BLaER1 (cell line): ENCODE data around the gene OR51B2.
"Not testable (repeated sequence)": the region's sequence is repeated elsewhere in the genome, so short reads cannot be mapped to it uniquely, and the experiment has no call there.

Experiments
- H3K27ac ChIP-seq: shearing (Covaris generic); formaldehyde crosslinking; 2 replicates; pipeline ENCODE4 v1.8.1; 2022
- H3K27me3 ChIP-seq: shearing (Covaris generic); formaldehyde crosslinking; 2 replicates; pipeline ENCODE4 v1.8.1; 2022
- H3K36me3 ChIP-seq: shearing (Covaris generic); formaldehyde crosslinking; 2 replicates; pipeline ENCODE4 v1.8.1; 2022
- H3K4me1 ChIP-seq: shearing (Covaris generic); formaldehyde crosslinking; 2 replicates; pipeline ENCODE4 v1.8.1; 2022
- H3K4me2 ChIP-seq: shearing (Covaris generic); formaldehyde crosslinking; 2 replicates; pipeline ENCODE4 v1.8.1; 2022
- H3K4me3 ChIP-seq: shearing (Covaris generic); formaldehyde crosslinking; 2 replicates; pipeline ENCODE4 v1.8.1; 2022
- H3K9ac ChIP-seq: shearing (Covaris generic); formaldehyde crosslinking; 2 replicates; pipeline ENCODE4 v1.8.1; 2022
- H3K9me3 ChIP-seq: shearing (Covaris generic); formaldehyde crosslinking; 2 replicates; pipeline ENCODE4 v1.8.1; 2022
- H4K20me1 ChIP-seq: shearing (Covaris generic); formaldehyde crosslinking; 2 replicates; pipeline ENCODE4 v1.8.1; 2022
- Cebpa-rat ChIP-seq: shearing (Covaris generic); IDR thresholded peaks from 2 replicates; pipeline ENCODE4 v1.8.1; 2022

OR51B2 gene

GRCh38 chr11:5324197-5324596 lies at the start of gene OR51B2:
TSS of gene OR51B2 (minus strand) at chr11:5324297. CDS start at chr11:5324297, 0 bp downstream.
- H3K4me1 ChIP-seq, result no peaks in the 10 kb centered on the region
- no peak within 1 kb of the TSS for H3K9ac ChIP-seq
- no peaks in the 10 kb centered on the region for H4K20me1 ChIP-seq
- H3K4me2 ChIP-seq, result no peak within 1 kb of the TSS
- no peaks in the 10 kb centered on the region for H3K36me3 ChIP-seq
- TF ChIP-seq Cebpa-rat, result no peak
- no peak within 1 kb of the TSS for H3K4me3 ChIP-seq
- H3K9me3 ChIP-seq, result no peaks in the 10 kb centered on the region
- no peak within 1 kb of the TSS for H3K27ac ChIP-seq
- H3K27me3 ChIP-seq, result no peaks in the 10 kb centered on the region

GRCh38 chr11:5369789-5370188 lies 45.7 kb upstream of the OR51B2 start:
- H3K4me3 ChIP-seq, result no peak overlapping the region
- H3K9me3 ChIP-seq, result peaks cover 7% of the 10 kb centered on the region
- no peaks in the 10 kb centered on the region for H4K20me1 ChIP-seq
- H3K9ac ChIP-seq, result no peak overlapping the region
- no peak overlapping the region for H3K4me2 ChIP-seq
- H3K27ac ChIP-seq, result no peak overlapping the region
- H3K36me3 ChIP-seq, result no peaks in the 10 kb centered on the region
- TF ChIP-seq Cebpa-rat, result no peak
- no peaks in the 10 kb centered on the region for H3K27me3 ChIP-seq
- H3K4me1 ChIP-seq, result peaks cover 3% of the 10 kb centered on the region

GRCh38 chr11:5368502-5369043 lies 44.5 kb upstream of the OR51B2 start:
- Histone ChIP-seq H3K4me1 (peaks cover 15% of the 10 kb centered on the region), H3K9me3 (peaks cover 7% of the 10 kb centered on the region), H3K36me3 (no peaks in the 10 kb centered on the region), H4K20me1 (no peaks in the 10 kb centered on the region), H3K27ac (no peak overlapping the region), H3K4me2 (no peak overlapping the region), H3K4me3 (no peak overlapping the region), H3K9ac (no peak overlapping the region), H3K27me3 (no peaks in the 10 kb centered on the region)
- TF ChIP-seq Cebpa-rat, result no peak

GRCh38 chr11:5367448-5368074 lies 43.5 kb upstream of the OR51B2 start:
- no peak overlapping the region for H3K9ac ChIP-seq
- H3K4me2 ChIP-seq, result no peak overlapping the region
- no peaks in the 10 kb centered on the region for H4K20me1 ChIP-seq
- no peaks in the 10 kb centered on the region for H3K27me3 ChIP-seq
- H3K36me3 ChIP-seq, result no peaks in the 10 kb centered on the region
- no peaks in the 10 kb centered on the region for H3K9me3 ChIP-seq
- H3K4me3 ChIP-seq, result no peak overlapping the region
- no peak for TF ChIP-seq Cebpa-rat
- H3K4me1 ChIP-seq, result peaks cover 16% of the 10 kb centered on the region
- H3K27ac ChIP-seq, result no peak overlapping the region

- TF ChIP-seq Cebpa-rat, result no peak
- Histone ChIP-seq H3K27ac (no peak overlapping the region), H3K4me3 (no peak overlapping the region), H3K9me3 (no peaks in the 10 kb centered on the region), H4K20me1 (no peaks in the 10 kb centered on the region), H3K9ac (no peak overlapping the region), H3K4me1 (peaks cover 16% of the 10 kb centered on the region), H3K27me3 (no peaks in the 10 kb centered on the region), H3K36me3 (no peaks in the 10 kb centered on the region), H3K4me2 (no peak overlapping the region)
Observed at GRCh38 chr11:5366856-5367255, 42.8 kb upstream of the OR51B2 start.

GRCh38 chr11:5366365-5366764 lies 42.3 kb upstream of the OR51B2 start:
- not testable (repeated sequence) for H4K20me1 ChIP-seq, H3K4me3 ChIP-seq, H3K9ac ChIP-seq, H3K27ac ChIP-seq, H3K36me3 ChIP-seq, H3K4me2 ChIP-seq, H3K9me3 ChIP-seq, H3K27me3 ChIP-seq
- H3K4me1 ChIP-seq, result peaks cover 16% of the 10 kb centered on the region

- no peak overlapping the region for H3K9ac ChIP-seq
- H3K27me3 ChIP-seq, result no peaks in the 10 kb centered on the region
- H3K36me3 ChIP-seq, result no peaks in the 10 kb centered on the region
- no peak overlapping the region for H3K27ac ChIP-seq
- H3K4me3 ChIP-seq, result no peak overlapping the region
- peak overlapping the region; percentile 48 for H3K4me2 ChIP-seq
- peaks cover 16% of the 10 kb centered on the region for H3K4me1 ChIP-seq
- no peaks in the 10 kb centered on the region for H4K20me1 ChIP-seq
- 0 out of 2 replicates have a peak, but pooled peaks cover 4% of the 10 kb centered on the region for H3K9me3 ChIP-seq
- TF ChIP-seq Cebpa-rat, result no peak
Observed at GRCh38 chr11:5364214-5364613, 40.1 kb upstream of the OR51B2 start.

GRCh38 chr11:5363679-5364078 lies 39.6 kb upstream of the OR51B2 start:
- TF ChIP-seq Cebpa-rat, result no peak
- Histone ChIP-seq H3K27me3 (no peaks in the 10 kb centered on the region), H3K9me3 (0 out of 2 replicates have a peak, but pooled peaks cover 4% of the 10 kb centered on the region), H3K4me1 (peaks cover 16% of the 10 kb centered on the region), H4K20me1 (no peaks in the 10 kb centered on the region), H3K9ac (no peak overlapping the region), H3K27ac (no peak overlapping the region), H3K4me2 (peak overlapping the region; percentile 48; the same call in 1 of the 2 replicates), H3K4me3 (no peak overlapping the region), H3K36me3 (no peaks in the 10 kb centered on the region)

- H3K9me3 ChIP-seq, result 0 out of 2 replicates have a peak, but pooled peaks cover 4% of the 10 kb centered on the region
- no peaks in the 10 kb centered on the region for H3K36me3 ChIP-seq
- H3K4me1 ChIP-seq, result peaks cover 16% of the 10 kb centered on the region
- H3K4me3 ChIP-seq, result no peak overlapping the region
- H3K4me2 ChIP-seq, result no peak overlapping the region
- no peaks in the 10 kb centered on the region for H4K20me1 ChIP-seq
- H3K9ac ChIP-seq, result no peak overlapping the region
- TF ChIP-seq Cebpa-rat, result no peak
- no peaks in the 10 kb centered on the region for H3K27me3 ChIP-seq
- H3K27ac ChIP-seq, result no peak overlapping the region
Observed at GRCh38 chr11:5362017-5362625, 38.0 kb upstream of the OR51B2 start.

- not testable (repeated sequence) for H4K20me1 ChIP-seq, H3K4me3 ChIP-seq, H3K4me1 ChIP-seq, H3K9me3 ChIP-seq, H3K27ac ChIP-seq, H3K36me3 ChIP-seq, H3K4me2 ChIP-seq, H3K27me3 ChIP-seq, H3K9ac ChIP-seq
Observed at GRCh38 chr11:5356031-5356430, 31.9 kb upstream of the OR51B2 start.
